Hepatocyte (in vitro differentiated cells): ENCODE measurements around the gene CSF1R. TPM values are rescaled to one million over a fixed set of nuclear protein-coding genes. Genes with fewer than 3 reads are reported as not detected.

Source experiments
- DNase-seq: peaks from one replicate; pipeline ENCODE4 v3.0.0-alpha.2; 2016; ENCODE audit warnings: low spot score
- H2AFZ ChIP-seq: fragments of 200-600 bp; sonication (generic); 2 replicates; pipeline ENCODE4 v1.6.0; 2016; ENCODE audit warnings: antibody characterized with exemption, mild to moderate bottlenecking
- H3K27ac ChIP-seq: fragments of 200-600 bp; sonication (generic); 2 replicates; pipeline ENCODE4 v1.5.1; 2016; ENCODE audit warnings: mild to moderate bottlenecking
- H3K27me3 ChIP-seq: fragments of 200-600 bp; sonication (generic); 2 replicates; pipeline ENCODE4 v1.6.1; 2016
- H3K36me3 ChIP-seq: fragments of 200-600 bp; sonication (generic); replicated peaks from 2 replicates; pipeline ENCODE4 v1.5.1; 2016; ENCODE audit warnings: low read depth; ENCODE audit not compliant: insufficient read depth
- H3K4me1 ChIP-seq: fragments of 200-600 bp; sonication (generic); 2 replicates; pipeline ENCODE4 v1.5.1; 2016; ENCODE audit warnings: mild to moderate bottlenecking, moderate library complexity; ENCODE audit not compliant: insufficient read depth
- H3K4me2 ChIP-seq: fragments of 200-600 bp; sonication (generic); 2 replicates; pipeline ENCODE4 v1.6.0; 2016
- H3K4me3 ChIP-seq: fragments of 200-600 bp; sonication (generic); 2 replicates; pipeline ENCODE4 v1.5.1; 2016; ENCODE audit warnings: mild to moderate bottlenecking
- H3K79me2 ChIP-seq: fragments of 200-600 bp; sonication (generic); 2 replicates; pipeline ENCODE4 v1.6.0; 2017; ENCODE audit warnings: mild to moderate bottlenecking
- H3K9me2 ChIP-seq: fragments of 200-600 bp; sonication (generic); replicated peaks from 2 replicates; pipeline ENCODE4 v1.6.0; 2017; ENCODE audit warnings: mild to moderate bottlenecking; ENCODE audit not compliant: insufficient read depth
- H3K9me3 ChIP-seq: fragments of 200-600 bp; sonication (generic); 2 replicates; pipeline ENCODE4 v1.5.1; 2016; ENCODE audit warnings: low read depth, mild to moderate bottlenecking
- H4K20me1 ChIP-seq: fragments of 200-600 bp; sonication (generic); 2 replicates; pipeline ENCODE4 v1.6.0; 2016; ENCODE audit warnings: mild to moderate bottlenecking; ENCODE audit not compliant: insufficient read depth, poor library complexity, severe bottlenecking
- CTCF ChIP-seq: fragments of 200-600 bp; sonication (generic); IDR thresholded peaks from 2 replicates; pipeline ENCODE4 v1.5.1; 2016; ENCODE audit warnings: antibody characterized with exemption, mild to moderate bottlenecking; ENCODE audit not compliant: poor library complexity
- EZH2 ChIP-seq: fragments of 200-600 bp; sonication (generic); IDR thresholded peaks from 2 replicates; pipeline ENCODE4 v1.6.1; 2016; ENCODE audit warnings: antibody characterized with exemption, mild to moderate bottlenecking, borderline replicate concordance
- EZH2phosphoT487 ChIP-seq: fragments of 200-600 bp; sonication (generic); IDR thresholded peaks from one replicate; pipeline ENCODE4 v1.6.1; 2018; ENCODE audit warnings: antibody characterized with exemption, mild to moderate bottlenecking, low read depth, moderate library complexity; ENCODE audit not compliant: unreplicated experiment, severe bottlenecking
- WGBS: methylation state at CpG from one replicate; pipeline ENCODE4 v1.1.6; 2016; ENCODE audit warnings: low lambda C conversion rate; ENCODE audit errors: missing lambda C conversion rate; 5-methylcytosine and 5-hydroxymethylcytosine counted together
- polyA plus RNA-seq: library from polyadenylated mRNA; unstranded; fragments of >200 nt; fragmentation: Nextera tagmentation; extraction: Ambion mirVana; gene quantifications from 2 replicates; pipeline ENCODE4 v1.2.1, GENCODE V29; 2016
- total RNA-seq: library from RNA; depleted of rRNA; stranded (reverse); fragments of >200 nt; gene quantifications from 2 replicates; pipeline ENCODE4 v1.2.3, GENCODE V29; 2014

The CSF1R gene
- total and polyA plus RNA-seq, 2 experiments from 2014 or later = 3.6 to 4.7 TPM

- no peaks in the 10 kb centered on the region for H3K4me1 ChIP-seq
- H3K9me2 ChIP-seq = no peaks in the 10 kb centered on the region
- peaks cover 10% of the 10 kb centered on the region for H3K79me2 ChIP-seq
- 100% methylated on average over 1 of the region's 1 CpG for whole genome bisulfite sequencing
- peaks cover 5% of the 10 kb centered on the region for H3K36me3 ChIP-seq
- no peak overlapping the region for H3K27ac ChIP-seq
- peaks cover 6% of the 10 kb centered on the region for H3K9me3 ChIP-seq
- TF ChIP-seq EZH2phosphoT487 = no peak
- no peak for TF ChIP-seq EZH2
- TF ChIP-seq CTCF = no peak
- no peak for DNase-seq
- no peaks in the 10 kb centered on the region for H3K27me3 ChIP-seq
- no peak overlapping the region for H3K4me2 ChIP-seq
- no peak overlapping the region for H2AFZ ChIP-seq
- no peaks in the 10 kb centered on the region for H4K20me1 ChIP-seq
- H3K4me3 ChIP-seq = no peak overlapping the region
Measured at GRCh38 chr5:150020249-150020648, 66.1 kb downstream of the CSF1R start.

DNA sequence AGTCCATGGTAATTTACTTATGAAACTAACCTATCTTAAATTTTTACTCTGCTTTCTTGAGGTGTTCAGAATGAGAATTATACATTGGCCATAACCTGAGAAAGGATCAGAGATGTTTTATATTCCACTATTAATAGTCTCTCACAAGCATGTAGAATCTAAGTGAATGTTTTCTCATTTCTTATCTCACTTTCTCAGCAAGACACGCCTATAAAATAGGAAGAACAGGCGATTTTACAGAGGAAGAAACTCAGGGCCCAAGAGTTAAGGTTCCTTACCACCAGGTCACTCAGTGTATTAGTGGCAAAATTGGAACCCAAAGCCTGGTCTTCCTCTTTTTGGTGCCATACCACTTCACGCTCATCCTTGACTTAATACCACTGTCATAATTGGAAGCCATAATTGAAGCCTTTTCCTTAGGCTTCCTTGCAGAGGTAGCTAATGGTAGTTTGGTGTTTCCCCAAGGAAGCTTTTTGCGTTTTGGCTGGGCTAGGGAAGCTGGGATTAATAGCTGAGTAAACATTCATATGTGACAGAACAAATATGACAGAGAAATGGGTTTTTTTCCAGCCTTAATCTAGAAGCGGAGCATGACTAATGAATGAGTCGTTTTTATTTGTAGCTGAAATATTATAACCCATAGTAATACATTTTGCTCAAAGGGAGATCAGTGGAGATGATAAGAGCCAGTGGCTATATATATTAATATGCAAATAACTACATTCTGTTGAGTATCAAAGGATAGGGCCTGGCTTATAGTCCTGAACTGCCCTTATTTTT is 68.9 kb downstream of the CSF1R start:
- Histone ChIP-seq H4K20me1 (no peaks in the 10 kb centered on the region), H3K4me3 (no peak overlapping the region), H3K4me2 (no peak overlapping the region), H2AFZ (no peak overlapping the region), H3K27ac (peak overlapping the region; percentile 27), H3K27me3 (no peaks in the 10 kb centered on the region), H3K9me2 (no peaks in the 10 kb centered on the region), H3K9me3 (peaks cover 7% of the 10 kb centered on the region), H3K79me2 (peaks cover 16% of the 10 kb centered on the region), H3K36me3 (peaks cover 9% of the 10 kb centered on the region), H3K4me1 (no peaks in the 10 kb centered on the region)
- DNase-seq = no peak
- 87% methylated on average over 6 of the region's 6 CpGs for WGBS
- TF ChIP-seq EZH2 (no peak), CTCF (no peak), EZH2phosphoT487 (no peak)

- Histone ChIP-seq H2AFZ (no peak overlapping the region), H4K20me1 (no peaks in the 10 kb centered on the region), H3K4me1 (no peaks in the 10 kb centered on the region), H3K4me3 (no peak overlapping the region), H3K4me2 (no peak overlapping the region), H3K79me2 (peaks cover 16% of the 10 kb centered on the region), H3K27ac (no peak overlapping the region), H3K9me3 (peaks cover 7% of the 10 kb centered on the region), H3K27me3 (no peaks in the 10 kb centered on the region), H3K36me3 (peaks cover 9% of the 10 kb centered on the region), H3K9me2 (no peaks in the 10 kb centered on the region)
- TF ChIP-seq EZH2 (no peak), CTCF (no peak), EZH2phosphoT487 (no peak)
- DNase-seq = no peak
Measured at GRCh38 chr5:150016537-150016936, 69.8 kb downstream of the CSF1R start.
